D341Med (cell line): ENCODE measurements around the gene ADGRD2.
A peak's percentile ranks its signal among the peaks of the same experiment; 100 is the strongest.

Experiments used
- DNase-seq: peaks from one replicate; pipeline ENCODE4 v3.0.0; 2012; ENCODE audit warnings: low spot score

ADGRD2 gene

GRCh38 chr9:124457079-124457886 lies 7.0 kb downstream of the ADGRD2 start:
- DNase-seq = no peak

GRCh38 chr9:124457887-124458431 lies 7.7 kb downstream of the ADGRD2 start:
- no peak for DNase-seq

GRCh38 chr9:124458441-124458840 lies 8.2 kb downstream of the ADGRD2 start:
- no peak for DNase-seq

- DNase-seq = no peak
These were observed 12.5 kb downstream of the ADGRD2 start for GRCh38 chr9:124462739-124463138.

- DNase-seq = no peak
These were observed 15.5 kb downstream of the ADGRD2 start for GRCh38 chr9:124465736-124466135.

GRCh38 chr9:124467410-124468060 lies 17.3 kb downstream of the ADGRD2 start:
- no peak for DNase-seq

- no peak for DNase-seq
These were observed 17.9 kb downstream of the ADGRD2 start for GRCh38 chr9:124468061-124468740.

- DNase-seq = no peak
These were observed 19.0 kb downstream of the ADGRD2 start for GRCh38 chr9:124469011-124469832.

GRCh38 chr9:124470306-124470705 lies 20.1 kb downstream of the ADGRD2 start:
- DNase-seq = no peak

- DNase-seq = no peak
These were observed 20.5 kb downstream of the ADGRD2 start for GRCh38 chr9:124470726-124471125.

- DNase-seq = no peak
These were observed 21.5 kb downstream of the ADGRD2 start for GRCh38 chr9:124471761-124472160.

GRCh38 chr9:124472770-124473169 lies 22.5 kb downstream of the ADGRD2 start:
- DNase-seq = no peak

- no peak for DNase-seq
These were observed 23.1 kb downstream of the ADGRD2 start for GRCh38 chr9:124473310-124473709.

- DNase-seq = no peak
These were observed 23.9 kb downstream of the ADGRD2 start for GRCh38 chr9:124474151-124474550.

GRCh38 chr9:124475158-124475867 lies 25.1 kb downstream of the ADGRD2 start:
- no peak for DNase-seq

- DNase-seq = no peak
These were observed 25.8 kb downstream of the ADGRD2 start for GRCh38 chr9:124475868-124476690.

- no peak for DNase-seq
These were observed 27.0 kb downstream of the ADGRD2 start for GRCh38 chr9:124477211-124477647.

GRCh38 chr9:124477648-124478285 lies 27.5 kb downstream of the ADGRD2 start:
- DNase-seq = peak; percentile 67

- DNase-seq = no peak
These were observed 28.1 kb downstream of the ADGRD2 start for GRCh38 chr9:124478354-124478753.

- DNase-seq = no peak
These were observed 29.1 kb downstream of the ADGRD2 start for GRCh38 chr9:124479371-124479770.
